RPMI8226 (cell line): ENCODE data around the gene TCF7.
A peak's percentile ranks its signal among the peaks of the same experiment; 100 is the strongest.
"Not testable (repeated sequence)": the region's sequence is repeated elsewhere in the genome, so short reads cannot be mapped to it uniquely, and the experiment has no call there.

Experiments
- DNase-seq: peaks from one replicate; pipeline ENCODE4 v3.0.0-alpha.2; 2015

TCF7 gene

GRCh38 chr5:134145779-134146581, 31.5 kb downstream of the TCF7 start:
- peak; percentile 78 for DNase-seq

- no peak for DNase-seq
Measured at GRCh38 chr5:134146651-134147518, 32.4 kb downstream of the TCF7 start.

- no peak for DNase-seq
Measured at GRCh38 chr5:134148316-134148715, 33.8 kb downstream of the TCF7 start.

- DNase-seq: no peak
Measured at GRCh38 chr5:134148986-134149539, 34.6 kb downstream of the TCF7 start.

- no peak for DNase-seq
Measured at GRCh38 chr5:134149571-134150303, 35.3 kb downstream of the TCF7 start.

- DNase-seq: no peak
Measured at GRCh38 chr5:134151723-134152122, 37.2 kb downstream of the TCF7 start.

- not testable (repeated sequence) for DNase-seq
Measured at GRCh38 chr5:134152173-134152832, 37.8 kb downstream of the TCF7 start.

GRCh38 chr5:134153241-134153640, 38.8 kb downstream of the TCF7 start:
- no peak for DNase-seq

- no peak for DNase-seq
Measured at GRCh38 chr5:134153657-134154056, 39.2 kb downstream of the TCF7 start.

GRCh38 chr5:134161513-134162395, 47.3 kb downstream of the TCF7 start:
- DNase-seq: no peak

GRCh38 chr5:134162592-134162991, 48.1 kb downstream of the TCF7 start:
- DNase-seq: no peak

- DNase-seq: no peak
Measured at GRCh38 chr5:134171972-134172371, 57.5 kb downstream of the TCF7 start.

- peak; percentile 15 for DNase-seq
Measured at GRCh38 chr5:134174841-134175839, 60.7 kb downstream of the TCF7 start.

GRCh38 chr5:134175921-134176510, 61.5 kb downstream of the TCF7 start:
- peak; percentile 42 for DNase-seq

GRCh38 chr5:134176511-134177368, 62.3 kb downstream of the TCF7 start, which contains the start of gene SKP1:
TSS of gene SKP1 (minus strand) at chr5:134176950. CDS start at chr5:134174022, 2,928 bp downstream.
- DNase-seq: peak; percentile 91

- DNase-seq: no peak
Measured at GRCh38 chr5:134177369-134178095, 63.1 kb downstream of the TCF7 start.

GRCh38 chr5:134178096-134178419, 63.6 kb downstream of the TCF7 start:
- no peak for DNase-seq

GRCh38 chr5:134183481-134183880, 69.0 kb downstream of the TCF7 start:
- no peak for DNase-seq
